Measurements from ENCODE around the gene SUPT5H.
A peak's percentile ranks its signal among the peaks of the same experiment; 100 is the strongest.
"Not testable (repeated sequence)": the region's sequence is repeated elsewhere in the genome, so short reads cannot be mapped to it uniquely, and the experiment has no call there.

Gene SUPT5H

DNA sequence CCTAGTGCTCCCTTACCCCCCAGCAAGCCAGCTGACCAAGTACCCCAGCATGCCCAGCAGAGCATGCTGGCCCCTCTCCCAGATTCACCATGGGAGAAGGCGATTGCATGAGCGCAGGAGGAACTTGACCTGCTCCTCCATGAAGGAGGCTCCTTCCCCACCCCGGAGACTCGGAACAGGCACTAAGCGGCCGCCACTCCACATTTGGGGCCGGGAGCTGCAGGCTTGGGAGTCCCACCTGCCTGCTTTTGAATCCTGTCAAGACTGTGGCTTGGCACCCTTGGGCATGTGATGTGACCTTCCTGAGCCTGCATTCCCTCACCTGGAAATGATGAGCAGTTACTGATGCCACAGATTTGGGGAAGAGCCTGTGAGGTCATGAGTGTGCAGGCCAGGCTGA is 22.6 kb downstream of the SUPT5H start:
- DNase-seq (ENCODE audit: low spot score) = no peak

DNA sequence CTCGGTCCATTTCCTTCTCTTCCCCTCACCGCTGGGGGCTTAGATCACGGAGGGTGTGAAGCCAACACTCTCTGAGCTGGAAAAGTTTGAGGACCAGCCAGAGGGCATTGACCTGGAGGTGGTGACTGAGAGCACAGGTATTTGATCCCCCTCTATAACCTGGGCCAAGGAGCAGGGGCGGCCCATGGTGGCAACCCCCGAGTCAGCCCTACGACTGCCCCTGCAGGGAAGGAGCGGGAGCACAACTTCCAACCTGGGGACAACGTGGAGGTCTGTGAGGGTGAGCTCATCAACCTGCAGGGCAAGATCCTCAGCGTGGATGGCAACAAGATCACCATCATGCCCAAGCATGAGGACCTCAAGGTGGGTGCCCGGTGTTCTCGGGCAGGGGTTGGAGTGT is 23.7 kb downstream of the SUPT5H start:
- no peak for DNase-seq (ENCODE audit: low spot score)

DNA sequence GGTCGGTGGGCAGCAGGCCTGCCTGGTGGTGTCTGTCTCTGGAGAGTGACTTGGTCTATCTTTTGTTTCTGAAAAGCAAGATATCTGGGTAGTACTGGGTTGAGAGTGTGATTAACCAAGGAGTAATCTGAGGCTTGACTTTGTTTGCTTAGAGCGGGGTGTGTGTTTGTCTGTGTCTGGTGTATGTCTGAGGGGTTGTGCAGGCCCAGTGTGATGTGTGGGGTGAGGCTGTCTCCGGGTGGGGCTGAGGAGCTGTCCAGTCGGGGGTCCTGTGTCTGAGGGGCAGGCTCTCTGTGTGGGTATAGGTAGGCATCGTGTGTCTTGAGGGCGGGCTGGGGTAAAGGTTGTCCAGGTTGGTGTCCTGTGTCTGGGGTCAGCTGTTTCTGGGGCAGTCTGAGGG is 24.2 kb downstream of the SUPT5H start:
- no peak for DNase-seq (ENCODE audit: low spot score)

DNA sequence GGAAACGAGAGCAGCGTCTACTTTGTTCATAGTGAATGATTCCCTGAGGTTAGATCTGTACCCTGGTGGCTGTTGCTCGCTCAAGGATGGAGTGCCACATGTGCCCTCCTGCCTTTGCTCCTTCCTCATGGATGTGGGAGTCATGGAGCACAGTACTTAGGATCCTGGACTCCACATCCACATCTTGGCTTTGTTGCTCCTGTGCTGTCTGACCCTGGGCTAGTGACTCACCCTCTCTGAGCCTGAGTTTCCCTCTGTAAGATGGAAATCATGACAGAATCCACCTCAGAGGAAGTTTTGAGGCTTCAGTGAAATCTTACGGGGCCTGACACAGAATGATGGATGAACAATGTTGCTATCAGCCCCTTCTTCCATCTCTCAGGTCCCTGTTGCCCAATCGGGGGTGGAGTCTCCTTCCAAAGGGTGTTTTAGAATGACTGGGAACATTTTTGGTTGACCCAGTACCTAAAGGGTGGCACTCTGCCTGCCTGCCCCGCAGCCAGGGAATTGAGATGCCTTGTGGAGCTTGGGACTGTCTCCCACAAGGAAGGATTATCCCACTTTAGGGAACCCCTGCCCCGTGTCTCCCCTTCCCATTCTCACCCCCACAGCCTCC is 25.4 kb downstream of the SUPT5H start:
- DNase-seq (ENCODE audit: low spot score) = no peak

DNA sequence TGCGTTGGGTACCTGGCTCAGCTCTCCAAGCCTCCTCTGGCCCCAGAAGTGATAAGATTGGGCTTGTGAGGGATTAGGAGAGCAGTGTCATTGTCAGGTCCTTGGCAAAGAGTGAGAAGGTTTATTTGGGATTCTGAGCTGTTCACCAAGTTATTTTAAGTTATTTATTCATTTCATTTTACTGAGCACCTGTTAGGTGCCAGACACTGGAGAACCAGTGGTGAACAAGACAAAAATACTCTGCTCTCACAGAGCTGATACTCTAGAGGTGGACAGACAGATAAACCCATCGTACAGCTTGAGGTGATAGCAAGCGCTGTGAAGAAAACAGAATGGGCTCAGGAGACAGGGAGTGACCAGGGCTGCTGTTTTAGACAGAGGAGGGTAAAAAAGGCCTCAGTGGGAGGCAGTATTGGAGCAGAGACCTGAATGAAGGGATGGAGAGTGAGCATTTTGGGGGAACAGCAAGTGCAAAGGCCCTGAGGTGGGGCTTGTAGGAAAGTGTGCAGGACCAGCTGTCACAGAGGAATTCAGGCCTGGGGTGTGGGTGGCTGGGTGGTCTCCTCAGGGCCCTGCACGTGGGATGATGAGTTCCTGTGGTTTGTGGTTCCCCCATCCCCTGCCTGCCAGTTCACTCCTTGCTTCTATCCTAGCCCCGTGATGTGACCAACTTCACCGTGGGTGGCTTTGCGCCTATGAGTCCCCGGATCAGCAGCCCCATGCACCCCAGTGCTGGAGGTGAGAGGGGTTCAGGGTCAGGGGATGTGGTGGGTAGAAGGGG is 26.6 kb downstream of the SUPT5H start:
- DNase-seq (ENCODE audit: low spot score) = no peak

DNA sequence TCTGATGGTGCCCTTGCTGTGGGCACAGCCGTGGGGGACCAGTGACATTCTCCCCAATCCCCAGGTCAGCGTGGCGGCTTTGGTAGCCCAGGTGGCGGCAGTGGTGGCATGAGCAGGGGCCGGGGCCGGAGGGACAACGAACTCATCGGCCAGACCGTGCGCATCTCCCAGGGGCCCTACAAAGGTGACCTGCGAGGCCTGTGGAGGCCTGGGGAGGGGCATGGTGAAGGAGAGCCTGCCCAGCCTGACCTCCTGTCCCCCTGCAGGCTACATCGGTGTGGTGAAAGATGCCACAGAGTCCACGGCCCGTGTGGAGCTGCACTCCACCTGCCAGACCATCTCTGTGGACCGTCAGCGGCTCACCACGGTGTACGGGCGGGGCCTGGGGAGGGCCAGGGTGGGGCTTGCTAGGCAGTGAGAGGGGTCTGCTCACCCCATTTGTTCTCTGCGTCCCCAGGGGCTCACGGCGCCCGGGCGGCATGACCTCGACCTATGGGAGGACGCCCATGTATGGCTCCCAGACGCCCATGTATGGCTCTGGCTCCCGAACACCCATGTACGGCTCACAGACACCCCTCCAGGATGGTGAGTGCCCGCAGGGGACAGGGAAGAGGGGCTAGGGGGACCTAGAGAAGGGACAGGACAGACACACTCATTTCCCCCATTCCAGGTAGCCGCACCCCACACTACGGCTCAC is 27.5 kb downstream of the SUPT5H start:
- DNase-seq (ENCODE audit: low spot score) = no peak

GRCh38 chr19:39473443-39473960 is 28.1 kb downstream of the SUPT5H start:
- DNase-seq (ENCODE audit: low spot score) = no peak

DNA sequence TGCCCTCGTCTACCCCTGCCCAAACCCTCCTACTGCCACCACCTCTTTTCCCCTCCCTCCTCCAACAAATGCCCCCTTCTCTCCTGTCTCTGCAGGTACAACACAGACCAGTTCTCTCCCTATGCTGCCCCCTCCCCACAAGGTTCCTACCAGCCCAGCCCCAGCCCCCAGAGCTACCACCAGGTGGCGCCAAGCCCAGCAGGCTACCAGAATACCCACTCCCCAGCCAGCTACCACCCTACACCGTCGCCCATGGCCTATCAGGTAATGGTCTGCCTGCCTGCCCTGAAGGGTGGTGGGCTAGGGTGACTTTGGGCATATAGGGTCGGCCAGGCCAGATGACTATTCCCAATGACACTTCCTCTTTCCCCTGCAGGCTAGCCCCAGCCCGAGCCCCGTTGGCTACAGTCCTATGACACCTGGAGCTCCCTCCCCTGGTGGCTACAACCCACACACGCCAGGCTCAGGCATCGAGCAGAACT is 28.8 kb downstream of the SUPT5H start:
- peak; percentile 49 for DNase-seq (ENCODE audit: low spot score)

DNA sequence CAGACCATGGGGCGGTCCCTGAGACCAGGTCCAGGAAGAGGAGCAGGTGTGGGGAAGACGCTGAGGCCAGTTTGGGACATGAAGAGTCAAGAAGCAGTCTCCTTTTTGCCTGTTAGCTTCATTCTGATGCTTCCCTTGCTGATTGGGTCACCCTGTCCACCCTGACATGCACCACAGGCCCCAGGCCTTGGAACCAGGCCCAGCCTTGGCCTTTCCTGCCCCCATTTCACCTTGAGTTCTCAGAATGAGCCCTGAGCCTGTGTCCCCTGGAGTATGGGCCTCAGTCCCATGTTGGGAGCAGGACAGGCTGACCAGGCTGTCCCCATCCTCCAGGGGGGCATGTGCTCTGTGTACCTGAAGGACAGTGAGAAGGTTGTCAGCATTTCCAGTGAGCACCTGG is 30.4 kb downstream of the SUPT5H start:
- DNase-seq (ENCODE audit: low spot score) = no peak

DNA sequence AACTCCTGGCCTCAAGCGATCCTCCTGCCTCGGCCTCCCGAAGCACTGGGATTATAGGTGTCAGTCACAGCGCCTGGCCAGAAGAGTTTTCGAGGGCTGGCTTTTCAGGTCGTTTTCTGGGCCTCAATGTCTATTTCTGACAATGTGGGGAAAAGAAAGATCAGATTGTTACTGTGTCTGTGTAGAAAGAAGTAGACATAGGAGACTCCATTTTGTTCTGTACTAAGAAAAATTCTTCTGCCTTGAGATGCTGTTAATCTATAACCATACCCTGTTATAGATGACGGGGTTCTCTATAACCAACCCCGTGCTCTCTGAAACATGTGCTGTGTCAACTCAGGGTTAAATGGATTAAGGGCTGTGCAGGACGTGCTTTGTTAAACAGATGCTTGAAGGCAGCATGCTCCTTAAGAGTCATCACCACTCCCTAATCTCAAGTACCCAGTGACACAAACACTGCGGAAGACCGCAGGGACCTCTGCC is 34.0 kb downstream of the SUPT5H start:
- DNase-seq (ENCODE audit: low spot score) = not testable (repeated sequence)

- no peak for DNase-seq (ENCODE audit: low spot score)
Measured at GRCh38 chr19:39479916-39480315, 34.5 kb downstream of the SUPT5H start.

- DNase-seq (ENCODE audit: low spot score) = peak; percentile 96
Measured at GRCh38 chr19:39480337-39481228, 35.2 kb downstream of the SUPT5H start, which contains the start of gene TIMM50. Gene TIMM50, plus strand, starts transcription at chr19:39480838. Its CDS starts 16 bp downstream, at chr19:39480854.

- no peak for DNase-seq (ENCODE audit: low spot score)
Measured at GRCh38 chr19:39481229-39481545, 35.8 kb downstream of the SUPT5H start.

DNA sequence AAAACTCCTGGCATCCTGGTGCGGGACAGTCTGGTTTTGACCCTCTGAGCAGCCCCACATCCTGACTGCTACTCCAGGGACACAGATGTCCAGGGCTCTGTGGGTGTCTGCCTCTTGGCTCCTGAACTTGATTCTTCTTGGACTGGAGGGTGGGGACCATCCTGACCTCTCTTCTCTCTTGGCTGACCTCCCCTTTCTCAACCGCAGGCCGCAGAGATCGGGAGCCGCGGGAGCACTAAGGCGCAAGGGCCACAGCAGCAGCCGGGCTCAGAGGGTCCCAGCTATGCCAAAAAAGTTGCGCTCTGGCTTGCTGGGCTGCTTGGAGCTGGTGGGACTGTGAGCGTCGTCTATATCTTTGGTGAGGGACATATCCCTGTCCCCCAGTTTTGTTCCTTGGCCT is 36.3 kb downstream of the SUPT5H start:
- DNase-seq (ENCODE audit: low spot score) = no peak

DNA sequence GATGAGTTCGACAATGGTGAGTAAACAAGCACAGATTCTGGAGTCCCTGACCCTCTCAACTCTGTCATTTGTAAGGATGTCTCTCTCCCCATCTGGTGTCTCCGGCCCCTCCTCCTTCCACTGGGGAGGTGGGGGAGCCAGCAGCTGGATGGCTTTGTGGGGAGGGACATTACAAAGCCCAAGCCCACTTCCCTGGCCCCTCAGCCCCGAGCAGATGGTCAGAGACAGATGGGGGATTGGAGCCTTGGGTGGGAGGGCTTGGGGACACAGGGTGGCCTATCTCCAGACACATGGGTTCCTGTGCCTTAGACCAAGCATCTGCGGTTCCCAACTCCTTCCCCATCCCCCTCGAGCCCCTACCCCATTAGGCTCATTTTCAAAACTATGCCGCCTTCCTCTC is 37.8 kb downstream of the SUPT5H start:
- no peak for DNase-seq (ENCODE audit: low spot score)

- DNase-seq (ENCODE audit: low spot score) = no peak
Measured at GRCh38 chr19:39489756-39490155, 44.4 kb downstream of the SUPT5H start.

DNA sequence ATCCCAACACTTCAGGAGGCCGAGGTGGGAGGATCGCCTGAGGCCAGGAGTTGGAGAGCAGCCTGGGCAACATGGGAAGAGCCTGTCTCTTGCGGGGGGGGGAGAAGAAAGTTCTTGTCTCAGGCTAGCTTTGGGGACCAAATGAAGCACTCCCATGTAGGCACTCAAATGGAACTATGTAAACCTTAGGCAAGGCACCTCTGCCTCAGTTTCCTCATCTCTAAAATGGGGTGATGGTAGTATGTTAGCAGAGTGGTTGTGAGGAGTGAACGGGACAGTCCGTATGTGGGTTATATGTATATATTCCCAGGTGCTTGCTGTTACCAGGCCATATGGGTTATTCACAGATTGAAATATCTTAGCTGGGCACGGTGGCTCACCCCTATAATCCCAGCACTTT is 46.8 kb downstream of the SUPT5H start:
- no peak for DNase-seq (ENCODE audit: low spot score)

DNA sequence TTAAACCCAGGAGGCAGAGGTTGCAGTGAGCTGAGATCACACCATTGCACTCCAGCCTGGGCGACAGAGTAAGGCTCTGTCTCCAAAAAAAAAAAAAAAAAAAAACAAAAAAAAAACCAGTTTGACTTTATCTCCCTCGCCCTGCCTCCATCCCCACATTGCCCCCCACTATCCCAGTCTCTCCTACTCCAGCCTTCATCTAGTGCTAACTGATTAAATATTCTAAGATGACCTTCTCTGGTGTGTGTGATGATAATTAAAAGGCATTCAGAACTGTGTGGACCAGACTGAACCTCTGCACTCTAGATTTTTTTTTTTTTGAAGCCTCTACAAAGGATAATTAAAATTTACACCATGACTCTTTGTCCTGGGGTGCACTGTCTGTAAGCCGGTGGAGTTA is 47.4 kb downstream of the SUPT5H start:
- DNase-seq (ENCODE audit: low spot score) = no peak

DNA sequence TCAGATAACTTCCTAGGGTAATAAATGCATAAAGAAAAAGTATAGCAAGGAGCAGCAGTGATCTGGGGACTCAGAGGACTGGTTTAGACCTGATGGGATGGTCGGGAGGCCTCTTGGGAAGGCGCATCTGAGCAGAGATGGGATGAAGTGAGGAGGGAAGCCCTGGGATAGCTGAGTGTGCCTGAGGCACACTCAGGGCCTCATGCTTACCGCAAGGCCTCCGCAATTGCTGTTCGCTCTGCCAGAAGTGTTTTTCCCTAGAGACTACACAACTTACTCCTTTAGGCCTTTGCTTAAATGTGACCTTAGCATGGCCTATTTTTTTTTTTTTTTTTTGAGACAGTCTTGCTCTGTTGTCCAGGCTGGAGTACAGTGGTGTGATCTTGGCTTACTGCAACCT is 49.3 kb downstream of the SUPT5H start:
- DNase-seq (ENCODE audit: low spot score) = no peak

DNA sequence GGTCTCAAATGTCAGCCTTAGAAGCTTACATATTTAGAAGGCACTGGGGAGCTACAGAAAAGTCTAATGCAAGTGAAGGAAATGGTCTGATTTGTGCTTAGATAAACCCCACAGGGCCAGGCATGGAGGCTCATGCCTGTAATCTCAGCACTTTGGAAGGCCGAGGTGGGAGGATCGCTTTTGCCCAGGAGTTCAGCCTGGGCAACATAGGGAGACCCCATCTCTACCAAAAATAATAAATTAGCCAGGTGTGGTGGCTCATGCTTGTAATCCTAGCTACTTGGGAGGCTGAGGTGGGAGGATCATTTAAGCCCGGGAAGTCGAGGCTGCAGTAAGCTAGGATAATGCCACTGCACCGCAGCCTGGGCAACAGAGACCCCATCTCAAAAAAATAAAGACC is 50.7 kb downstream of the SUPT5H start:
- DNase-seq (ENCODE audit: low spot score) = no peak

- no peak for DNase-seq (ENCODE audit: low spot score)
Measured at GRCh38 chr19:39497701-39497995, 52.3 kb downstream of the SUPT5H start.
